HEK293 (cell line): ENCODE results near the gene SUPT5H.
A peak's percentile ranks its signal among the peaks of the same experiment; 100 is the strongest.

ENCODE experiments used
- CTCF ChIA-PET: fragments of 350-600 bp; formaldehyde crosslinking; extraction: SDS; loops from one replicate; lab custom pipeline; 2021; ENCODE audit warnings: antibody characterized with exemption; lab: Yijun Ruan, JAX
- POLR2A ChIA-PET: fragments of 300-600 bp; formaldehyde crosslinking; extraction: SDS; loops from one replicate; lab custom pipeline; 2020; ENCODE audit warnings: antibody characterized with exemption, inconsistent platforms; lab: Yijun Ruan, JAX
- H3K27ac ChIP-seq: fragments of 200-500 bp; sonication (Bioruptor generic); 2 replicates; pipeline ENCODE4 v1.5.1; 2014; ENCODE audit warnings: low read depth, low read length, control low read depth, inconsistent platforms; ENCODE audit errors: extremely low read depth
- H3K36me3 ChIP-seq, 2 experiments: fragments of 200-500 bp in 1 of 2; sonication (Bioruptor generic) in 1 of 2; 1 replicate in 1 of 2; 2 replicates in 1 of 2; pipeline ENCODE4 v1.5.1; 2014 to 2017; ENCODE audit warnings: inconsistent platforms in 2 of 2, low read length in 2 of 2; ENCODE audit not compliant: control insufficient read depth in 2 of 2, insufficient read depth in 1 of 2
- H3K4me1 ChIP-seq: fragments of 200-500 bp; sonication (Bioruptor generic); 2 replicates; pipeline ENCODE4 v1.5.1; 2014; ENCODE audit warnings: mild to moderate bottlenecking, low read length, inconsistent platforms; ENCODE audit not compliant: control insufficient read depth, insufficient read depth
- H3K4me3 ChIP-seq: 2 replicates; pipeline ENCODE4 v1.5.1; 2011; ENCODE audit warnings: low read depth, mild to moderate bottlenecking, control low read depth, low read length, moderate library complexity
- H3K9me3 ChIP-seq: fragments of 200-500 bp; sonication (Bioruptor generic); 2 replicates; pipeline ENCODE4 v1.5.1; 2014; ENCODE audit warnings: low read depth, low read length, inconsistent platforms; ENCODE audit not compliant: control insufficient read depth, insufficient read depth
- GLI2 ChIP-seq: fragments of 450-650 bp; formaldehyde crosslinking; IDR thresholded peaks from 2 replicates; pipeline ENCODE4; 2017; ENCODE audit warnings: missing biosample characterization, missing genetic modification characterization, low read depth, borderline replicate concordance
- IKZF3 ChIP-seq: fragments of 450-650 bp; IDR thresholded peaks from 2 replicates; pipeline ENCODE4 v1.5.0; 2018; ENCODE audit warnings: missing biosample characterization, mild to moderate bottlenecking, missing genetic modification characterization, moderate library complexity
- MEIS1 ChIP-seq: sonication (generic); formaldehyde crosslinking; IDR thresholded peaks from 2 replicates; pipeline ENCODE4 v1.8.1; 2022; ENCODE audit warnings: missing genetic modification reagents, mild to moderate bottlenecking, borderline replicate concordance
- SP2 ChIP-seq: fragments of 450-650 bp; formaldehyde crosslinking; IDR thresholded peaks from 2 replicates; pipeline ENCODE4 v1.5.1; 2016; ENCODE audit warnings: missing biosample characterization, missing genetic modification characterization
- SP7 ChIP-seq: fragments of 450-650 bp; formaldehyde crosslinking; IDR thresholded peaks from 2 replicates; pipeline ENCODE4 v1.5.1; 2016; ENCODE audit warnings: missing biosample characterization, missing genetic modification characterization
- WT1 ChIP-seq: fragments of 450-650 bp; formaldehyde crosslinking; IDR thresholded peaks from 2 replicates; pipeline ENCODE4 v1.5.1; 2016; ENCODE audit warnings: missing biosample characterization, missing genetic modification characterization
- YY1 ChIP-seq: fragments of 450-650 bp; formaldehyde crosslinking; IDR thresholded peaks from 2 replicates; pipeline ENCODE4 v1.5.1; 2018; ENCODE audit warnings: missing biosample characterization, missing genetic modification characterization
- ZBTB48 ChIP-seq: fragments of 450-650 bp; formaldehyde crosslinking; IDR thresholded peaks from 2 replicates; pipeline ENCODE4 v1.5.1; 2016; ENCODE audit warnings: missing biosample characterization, missing genetic modification characterization
- ZBTB7A ChIP-seq: fragments of 450-650 bp; formaldehyde crosslinking; IDR thresholded peaks from 2 replicates; pipeline ENCODE4 v1.5.1; 2016; ENCODE audit warnings: low read depth, missing biosample characterization, missing genetic modification characterization
- ZFP41 ChIP-seq: fragments of 450-650 bp; formaldehyde crosslinking; IDR thresholded peaks from 2 replicates; pipeline ENCODE4 v1.5.1; 2016; ENCODE audit warnings: missing biosample characterization, missing genetic modification characterization, borderline replicate concordance
- ZFP69B ChIP-seq: fragments of 450-650 bp; formaldehyde crosslinking; IDR thresholded peaks from 2 replicates; pipeline ENCODE4 v1.5.1; 2016; ENCODE audit warnings: missing biosample characterization, missing genetic modification characterization
- ZNF121 ChIP-seq: fragments of 450-650 bp; formaldehyde crosslinking; IDR thresholded peaks from 2 replicates; pipeline ENCODE4 v1.5.1; 2016; ENCODE audit warnings: missing biosample characterization, missing genetic modification characterization
- ZNF140 ChIP-seq: fragments of 450-650 bp; formaldehyde crosslinking; IDR thresholded peaks from 2 replicates; pipeline ENCODE4 v1.5.1; 2016; ENCODE audit warnings: missing biosample characterization, missing genetic modification characterization
- ZNF19 ChIP-seq: fragments of 450-650 bp; formaldehyde crosslinking; IDR thresholded peaks from 2 replicates; pipeline ENCODE4; 2016; ENCODE audit warnings: missing biosample characterization, missing genetic modification characterization, low read depth
- ZNF223 ChIP-seq: fragments of 450-650 bp; formaldehyde crosslinking; IDR thresholded peaks from 2 replicates; pipeline ENCODE4 v1.5.1; 2016; ENCODE audit warnings: missing biosample characterization, missing genetic modification characterization
- ZNF239 ChIP-seq: fragments of 450-650 bp; formaldehyde crosslinking; IDR thresholded peaks from 2 replicates; pipeline ENCODE4 v1.5.1; 2016; ENCODE audit warnings: missing biosample characterization, missing genetic modification characterization
- ZNF24 ChIP-seq: fragments of 450-650 bp; formaldehyde crosslinking; IDR thresholded peaks from 2 replicates; pipeline ENCODE4 v1.5.1; 2016; ENCODE audit warnings: missing biosample characterization, missing genetic modification characterization
- ZNF324 ChIP-seq: fragments of 450-650 bp; formaldehyde crosslinking; IDR thresholded peaks from 2 replicates; pipeline ENCODE4 v1.5.1; 2016; ENCODE audit warnings: missing biosample characterization, missing genetic modification characterization
- ZNF561 ChIP-seq: fragments of 450-650 bp; IDR thresholded peaks from 2 replicates; pipeline ENCODE4 v1.5.1; 2018; ENCODE audit warnings: missing biosample characterization, missing genetic modification characterization, borderline replicate concordance
- ZNF585B ChIP-seq: fragments of 450-650 bp; formaldehyde crosslinking; IDR thresholded peaks from 2 replicates; pipeline ENCODE4 v1.5.1; 2016; ENCODE audit warnings: missing biosample characterization, missing genetic modification characterization
- ZNF664 ChIP-seq: fragments of 450-650 bp; formaldehyde crosslinking; IDR thresholded peaks from 2 replicates; pipeline ENCODE4 v1.5.1; 2016; ENCODE audit warnings: missing biosample characterization, missing genetic modification characterization
- TF ChIP-seq, protein P1 (sequence below): fragments of 450-650 bp; formaldehyde crosslinking; IDR thresholded peaks from 2 replicates; pipeline ENCODE4 v1.5.1; 2016; ENCODE audit warnings: missing biosample characterization, missing genetic modification characterization
- TF ChIP-seq, protein P2 (sequence below): fragments of 450-650 bp; IDR thresholded peaks from 2 replicates; pipeline ENCODE4 v1.5.1; 2018; ENCODE audit warnings: missing biosample characterization, missing genetic modification characterization
- TF ChIP-seq, protein P3 (sequence below): fragments of 450-650 bp; formaldehyde crosslinking; IDR thresholded peaks from 2 replicates; pipeline ENCODE4 v1.5.1; 2016; ENCODE audit warnings: missing biosample characterization, missing genetic modification characterization
- TF ChIP-seq, protein P4 (sequence below): fragments of 450-650 bp; formaldehyde crosslinking; IDR thresholded peaks from 2 replicates; pipeline ENCODE4 v1.5.0; 2017; ENCODE audit warnings: missing biosample characterization, missing genetic modification characterization, borderline replicate concordance

Gene SUPT5H

DNA sequence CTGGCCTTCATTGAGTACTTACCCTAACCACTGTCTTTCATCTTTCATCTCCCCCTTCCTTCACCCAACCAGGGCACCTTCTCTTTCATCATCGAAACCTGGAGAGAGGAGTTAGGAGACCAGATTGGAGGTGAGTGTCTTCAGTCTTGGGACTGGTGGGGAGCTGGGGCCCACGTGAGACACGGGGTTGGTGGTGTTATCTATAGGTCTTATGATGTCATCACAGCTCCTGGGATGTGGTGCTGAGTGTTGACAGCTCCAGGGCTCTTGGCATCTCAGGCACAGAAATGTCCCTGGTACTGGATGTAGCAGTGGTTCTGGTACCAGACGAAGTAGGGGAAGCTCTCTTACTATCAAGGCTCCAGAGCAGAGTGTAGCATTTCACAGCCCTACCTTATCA lies 55.2 kb downstream of the SUPT5H start (continued):
- TF ChIP-seq ZNF19 (no peak), ZNF324 (no peak), YY1 (tag by site-specific recombination) (no peak), ZBTB48 (0 out of 2 replicates have a peak, but pooled peaks have one; percentile 10), ZNF24 (tag by site-specific recombination) (no peak), SP2 (tag by site-specific recombination) (no peak), ZNF223 (tag by site-specific recombination) (no peak), ZNF239 (tag by site-specific recombination) (no peak), MEIS1 (CRISPR knock-in tag) (no peak), ZNF585B (tag by site-specific recombination) (no peak)

DNA sequence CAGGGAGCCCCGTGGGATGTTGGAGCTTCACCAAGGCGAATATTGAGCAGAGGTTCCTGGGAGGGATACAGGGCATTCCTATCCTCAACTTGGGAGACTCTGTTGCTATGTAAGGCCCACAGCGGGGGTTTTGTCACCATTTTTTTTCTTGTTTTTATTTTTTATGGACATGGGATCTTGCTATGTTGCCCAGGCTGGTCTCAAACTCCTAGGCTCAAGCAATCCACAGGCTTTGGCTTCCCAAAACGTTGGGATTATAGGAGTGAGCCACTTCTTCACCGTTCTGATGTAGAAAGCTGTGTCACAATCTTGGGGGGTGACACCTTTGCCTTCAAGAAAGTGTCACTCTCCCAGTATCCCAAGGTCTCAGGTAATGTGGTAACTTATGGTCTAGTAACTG lies 56.0 kb downstream of the SUPT5H start:
- H3K36me3 ChIP-seq: no peaks in the 10 kb centered on the region; a peak in 1 of 3 replicates
- TF ChIP-seq WT1 (tag by site-specific recombination) (no peak), ZNF121 (tag by site-specific recombination) (peak; percentile 98)
- TF ChIP-seq, all 188 proteins: peak for 1
- Histone ChIP-seq H3K27ac (no peak overlapping the region), H3K4me3 (no peak overlapping the region), H3K9me3 (peaks cover 2% of the 10 kb centered on the region), H3K4me1 (peaks cover 16% of the 10 kb centered on the region)
- ChIA-PET CTCF (interaction anchor here (0.6 to 4.9 kb wide), 8 partner anchors 8 to 590 kb away, joined by 3 to 59 read pairs (median 4); partner anchors contain the start of genes EID2B, SELENOV and ZNF780A), POLR2A (interaction anchor here (0.6 to 1.5 kb wide), 6 partner anchors 8 to 70 kb away, joined by 3 to 9 read pairs (median 4); partner anchors contain the start of genes RPS16, SUPT5H and TIMM50)

DNA sequence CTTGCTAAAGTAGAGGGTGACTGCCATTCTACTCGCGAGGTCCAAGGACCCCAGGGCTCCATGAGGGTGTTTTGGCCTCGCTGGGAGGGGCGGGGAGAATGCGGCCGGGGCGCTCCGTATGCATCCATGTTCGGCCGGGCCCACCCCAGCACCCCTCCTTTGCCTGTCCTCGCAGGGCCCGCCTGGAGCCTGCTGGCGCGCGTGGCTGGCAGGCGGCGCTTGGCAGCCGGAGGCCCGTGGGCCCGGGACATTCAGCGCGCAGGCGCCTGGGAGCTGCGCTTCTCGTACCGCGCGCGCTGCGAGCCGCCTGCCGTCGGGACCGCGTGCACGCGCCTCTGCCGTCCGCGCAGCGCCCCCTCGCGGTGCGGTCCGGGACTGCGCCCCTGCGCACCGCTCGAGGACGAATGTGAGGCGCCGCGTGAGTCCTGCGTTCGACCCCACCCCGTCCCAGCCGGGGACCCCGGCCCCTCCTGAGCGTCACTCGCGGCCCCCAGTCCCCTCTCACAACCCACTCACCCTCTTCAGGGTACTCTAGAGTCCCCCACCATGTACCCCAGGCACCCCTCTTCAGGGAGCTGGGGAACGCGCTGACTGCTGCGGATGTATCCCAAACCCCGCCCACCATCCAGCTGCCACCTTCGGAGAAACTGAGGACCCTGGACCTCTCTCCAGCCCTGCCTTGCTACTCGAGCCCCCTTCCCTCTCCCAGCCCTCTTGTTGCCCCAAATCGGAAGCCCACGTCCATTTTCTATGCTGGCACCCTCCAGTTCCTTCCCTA lies 57.4 kb downstream of the SUPT5H start:
- Histone ChIP-seq H3K27ac (no peak overlapping the region), H3K4me3 (no peak overlapping the region), H3K36me3 (no peaks in the 10 kb centered on the region), H3K4me1 (peaks cover 19% of the 10 kb centered on the region), H3K9me3 (peaks cover 6% of the 10 kb centered on the region)
- ChIA-PET POLR2A (interaction anchor here (0.7 to 1.4 kb wide), 4 partner anchors 11 to 112 kb away, joined by 3 to 6 read pairs (median 4); partner anchors contain the start of genes MED29, PAF1, RPS16 and TIMM50), CTCF (interaction anchor here (0.6 to 2.3 kb wide), 45 partner anchors 8 to 672 kb away, joined by 3 to 42 read pairs (median 6); partner anchors contain the start of genes EID2B, PAF1, PAK4 and PLEKHG2)
- TF ChIP-seq ZNF140 (no peak), ZBTB7A (tag by site-specific recombination) (no peak), ZNF664 (tag by site-specific recombination) (no peak), IKZF3 (tag by site-specific recombination) (peak; percentile 43; the same call in 1 of the 2 replicates), MEIS1 (CRISPR knock-in tag) (no peak), ZNF561 (tag by site-specific recombination) (peak; percentile 97), ZNF19 (no peak), ZFP69B (tag by site-specific recombination) (peak; percentile 95), ZFP41 (tag by site-specific recombination) (no peak), GLI2 (no peak), SP7 (no peak), ZNF121 (tag by site-specific recombination) (no peak)
- TF ChIP-seq, protein P1, sequence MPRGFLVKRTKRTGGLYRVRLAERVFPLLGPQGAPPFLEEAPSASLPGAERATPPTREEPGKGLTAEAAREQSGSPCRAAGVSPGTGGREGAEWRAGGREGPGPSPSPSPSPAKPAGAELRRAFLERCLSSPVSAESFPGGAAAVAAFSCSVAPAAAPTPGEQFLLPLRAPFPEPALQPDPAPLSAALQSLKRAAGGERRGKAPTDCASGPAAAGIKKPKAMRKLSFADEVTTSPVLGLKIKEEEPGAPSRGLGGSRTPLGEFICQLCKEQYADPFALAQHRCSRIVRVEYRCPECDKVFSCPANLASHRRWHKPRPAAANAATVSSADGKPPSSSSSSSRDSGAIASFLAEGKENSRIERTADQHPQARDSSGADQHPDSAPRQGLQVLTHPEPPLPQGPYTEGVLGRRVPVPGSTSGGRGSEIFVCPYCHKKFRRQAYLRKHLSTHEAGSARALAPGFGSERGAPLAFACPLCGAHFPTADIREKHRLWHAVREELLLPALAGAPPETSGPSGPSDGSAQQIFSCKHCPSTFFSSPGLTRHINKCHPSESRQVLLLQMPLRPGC (tag by site-specific recombination): no peak
- TF ChIP-seq, protein P2, sequence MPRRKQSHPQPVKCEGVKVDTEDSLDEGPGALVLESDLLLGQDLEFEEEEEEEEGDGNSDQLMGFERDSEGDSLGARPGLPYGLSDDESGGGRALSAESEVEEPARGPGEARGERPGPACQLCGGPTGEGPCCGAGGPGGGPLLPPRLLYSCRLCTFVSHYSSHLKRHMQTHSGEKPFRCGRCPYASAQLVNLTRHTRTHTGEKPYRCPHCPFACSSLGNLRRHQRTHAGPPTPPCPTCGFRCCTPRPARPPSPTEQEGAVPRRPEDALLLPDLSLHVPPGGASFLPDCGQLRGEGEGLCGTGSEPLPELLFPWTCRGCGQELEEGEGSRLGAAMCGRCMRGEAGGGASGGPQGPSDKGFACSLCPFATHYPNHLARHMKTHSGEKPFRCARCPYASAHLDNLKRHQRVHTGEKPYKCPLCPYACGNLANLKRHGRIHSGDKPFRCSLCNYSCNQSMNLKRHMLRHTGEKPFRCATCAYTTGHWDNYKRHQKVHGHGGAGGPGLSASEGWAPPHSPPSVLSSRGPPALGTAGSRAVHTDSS (tag by site-specific recombination): peak; percentile 28; the same call in 1 of the 2 replicates
- TF ChIP-seq, protein P3, sequence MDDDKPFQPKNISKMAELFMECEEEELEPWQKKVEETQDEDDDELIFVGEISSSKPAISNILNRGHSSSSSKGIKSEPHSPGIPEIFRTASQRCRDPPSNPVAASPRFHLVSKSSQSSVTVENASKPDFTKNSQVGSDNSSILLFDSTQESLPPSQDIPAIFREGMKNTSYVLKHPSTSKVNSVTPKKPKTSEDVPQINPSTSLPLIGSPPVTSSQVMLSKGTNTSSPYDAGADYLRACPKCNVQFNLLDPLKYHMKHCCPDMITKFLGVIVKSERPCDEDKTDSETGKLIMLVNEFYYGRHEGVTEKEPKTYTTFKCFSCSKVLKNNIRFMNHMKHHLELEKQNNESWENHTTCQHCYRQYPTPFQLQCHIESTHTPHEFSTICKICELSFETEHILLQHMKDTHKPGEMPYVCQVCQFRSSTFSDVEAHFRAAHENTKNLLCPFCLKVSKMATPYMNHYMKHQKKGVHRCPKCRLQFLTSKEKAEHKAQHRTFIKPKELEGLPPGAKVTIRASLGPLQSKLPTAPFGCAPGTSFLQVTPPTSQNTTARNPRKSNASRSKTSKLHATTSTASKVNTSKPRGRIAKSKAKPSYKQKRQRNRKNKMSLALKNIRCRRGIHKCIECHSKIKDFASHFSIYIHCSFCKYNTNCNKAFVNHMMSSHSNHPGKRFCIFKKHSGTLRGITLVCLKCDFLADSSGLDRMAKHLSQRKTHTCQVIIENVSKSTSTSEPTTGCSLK: 0 out of 2 replicates have a peak, but pooled peaks have one; percentile 8
- TF ChIP-seq, protein P4, sequence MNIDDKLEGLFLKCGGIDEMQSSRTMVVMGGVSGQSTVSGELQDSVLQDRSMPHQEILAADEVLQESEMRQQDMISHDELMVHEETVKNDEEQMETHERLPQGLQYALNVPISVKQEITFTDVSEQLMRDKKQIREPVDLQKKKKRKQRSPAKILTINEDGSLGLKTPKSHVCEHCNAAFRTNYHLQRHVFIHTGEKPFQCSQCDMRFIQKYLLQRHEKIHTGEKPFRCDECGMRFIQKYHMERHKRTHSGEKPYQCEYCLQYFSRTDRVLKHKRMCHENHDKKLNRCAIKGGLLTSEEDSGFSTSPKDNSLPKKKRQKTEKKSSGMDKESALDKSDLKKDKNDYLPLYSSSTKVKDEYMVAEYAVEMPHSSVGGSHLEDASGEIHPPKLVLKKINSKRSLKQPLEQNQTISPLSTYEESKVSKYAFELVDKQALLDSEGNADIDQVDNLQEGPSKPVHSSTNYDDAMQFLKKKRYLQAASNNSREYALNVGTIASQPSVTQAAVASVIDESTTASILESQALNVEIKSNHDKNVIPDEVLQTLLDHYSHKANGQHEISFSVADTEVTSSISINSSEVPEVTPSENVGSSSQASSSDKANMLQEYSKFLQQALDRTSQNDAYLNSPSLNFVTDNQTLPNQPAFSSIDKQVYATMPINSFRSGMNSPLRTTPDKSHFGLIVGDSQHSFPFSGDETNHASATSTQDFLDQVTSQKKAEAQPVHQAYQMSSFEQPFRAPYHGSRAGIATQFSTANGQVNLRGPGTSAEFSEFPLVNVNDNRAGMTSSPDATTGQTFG (tag by site-specific recombination): no peak
